ENCODE data around the gene TGFBR1.

- TF ChIP-seq CTCF (IDR thresholded peaks at IDR 0.05; ENCODE audit: insufficient read depth, low read length, poor library complexity, severe bottlenecking) (no peak), EZH2phosphoT487 (conservative IDR thresholded peaks at IDR 0.05; ENCODE audit: low read length) (no peak)
These were observed 29.5 kb upstream of the TGFBR1 start for GRCh38 chr9:99075246-99075912.

Data from SU-DHL-6 (cell line).